Measurements from ENCODE around the gene ESF1. TPM values are rescaled to one million over a fixed set of nuclear protein-coding genes. Genes with fewer than 3 reads are reported as not detected.

Gene ESF1
- total and polyA plus RNA-seq, 9 of the 15 experiments (the other 6 are each of a cell fraction or from before 2014, with no cell fraction given) = 7.0 to 30.4 (median 18.6) TPM

DNA sequence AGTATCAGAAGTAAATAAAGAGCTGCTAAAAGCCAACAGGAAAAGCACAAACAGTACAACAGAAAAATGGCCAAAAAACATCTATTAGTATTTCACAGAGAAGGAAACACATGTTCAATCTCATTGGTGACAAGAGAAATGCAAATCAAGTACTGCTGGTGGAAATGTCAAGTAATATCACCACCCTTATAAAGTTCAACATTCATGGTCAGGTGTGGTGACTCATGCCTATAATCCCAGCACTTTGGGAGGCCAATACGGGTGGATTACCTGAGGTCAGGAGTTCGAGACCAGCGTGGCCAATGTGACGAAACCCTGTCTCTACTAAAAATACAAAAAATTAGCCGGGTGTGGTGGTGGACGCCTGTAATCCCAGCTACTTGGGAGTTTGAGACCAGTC is 42.8 kb downstream of the ESF1 start:
- ChIA-PET CTCF (ENCODE audit: low intra/inter-chr PET ratio) (interaction anchor here (0.7 kb wide), 1 partner anchor 38 kb away, joined by 3 read pairs; no protein-coding TSS in a partner anchor), POLR2A (no interaction called here)
- intact Hi-C loops (cut with micrococcal nuclease) (no loop called here), in situ Hi-C loops (cut with MboI) (no loop called here)
- H3K4me2 ChIP-seq (ENCODE audit: insufficient read depth, low read length) = no peak overlapping the region
- BruUV-seq (replicated peaks) = no TSS peak
- no peaks in the 10 kb centered on the region for H3K9me3 ChIP-seq (replicated peaks; ENCODE audit: control insufficient read depth, insufficient read depth, low read depth, low read length)
- FAIRE-seq = no peak
- H4K20me1 ChIP-seq (replicated peaks; ENCODE audit: control insufficient read depth, insufficient read depth, low read length) = no peaks in the 10 kb centered on the region
- H3K4me1 ChIP-seq (replicated peaks in 1 of 2; ENCODE audit: control insufficient read depth in 2 of 2, insufficient read depth in 2 of 2, low read length in 2 of 2) = no peaks in the 10 kb centered on the region; a peak in 1 of 5 replicates
- H3K27ac ChIP-seq (ENCODE audit: extremely low read depth, low read depth, low read length) = no peak overlapping the region
- no peaks in the 10 kb centered on the region for H3K9me1 ChIP-seq (ENCODE audit: control insufficient read depth, insufficient read depth, low read length)
- no peak overlapping the region for H3K4me3 ChIP-seq
- no peak overlapping the region for H3K9ac ChIP-seq (ENCODE audit: insufficient read depth in 1 of 2, low read depth in 2 of 2, low read length in 2 of 2)
- no peaks in the 10 kb centered on the region; the same call in 2 of the 3 replicates for H3K79me2 ChIP-seq (ENCODE audit: control insufficient read depth, insufficient read depth, low read length)
- no peak for ATAC-seq
- H2AFZ ChIP-seq (ENCODE audit: low read depth, low read length) = no peak overlapping the region
- TF ChIP-seq, protein P1, sequence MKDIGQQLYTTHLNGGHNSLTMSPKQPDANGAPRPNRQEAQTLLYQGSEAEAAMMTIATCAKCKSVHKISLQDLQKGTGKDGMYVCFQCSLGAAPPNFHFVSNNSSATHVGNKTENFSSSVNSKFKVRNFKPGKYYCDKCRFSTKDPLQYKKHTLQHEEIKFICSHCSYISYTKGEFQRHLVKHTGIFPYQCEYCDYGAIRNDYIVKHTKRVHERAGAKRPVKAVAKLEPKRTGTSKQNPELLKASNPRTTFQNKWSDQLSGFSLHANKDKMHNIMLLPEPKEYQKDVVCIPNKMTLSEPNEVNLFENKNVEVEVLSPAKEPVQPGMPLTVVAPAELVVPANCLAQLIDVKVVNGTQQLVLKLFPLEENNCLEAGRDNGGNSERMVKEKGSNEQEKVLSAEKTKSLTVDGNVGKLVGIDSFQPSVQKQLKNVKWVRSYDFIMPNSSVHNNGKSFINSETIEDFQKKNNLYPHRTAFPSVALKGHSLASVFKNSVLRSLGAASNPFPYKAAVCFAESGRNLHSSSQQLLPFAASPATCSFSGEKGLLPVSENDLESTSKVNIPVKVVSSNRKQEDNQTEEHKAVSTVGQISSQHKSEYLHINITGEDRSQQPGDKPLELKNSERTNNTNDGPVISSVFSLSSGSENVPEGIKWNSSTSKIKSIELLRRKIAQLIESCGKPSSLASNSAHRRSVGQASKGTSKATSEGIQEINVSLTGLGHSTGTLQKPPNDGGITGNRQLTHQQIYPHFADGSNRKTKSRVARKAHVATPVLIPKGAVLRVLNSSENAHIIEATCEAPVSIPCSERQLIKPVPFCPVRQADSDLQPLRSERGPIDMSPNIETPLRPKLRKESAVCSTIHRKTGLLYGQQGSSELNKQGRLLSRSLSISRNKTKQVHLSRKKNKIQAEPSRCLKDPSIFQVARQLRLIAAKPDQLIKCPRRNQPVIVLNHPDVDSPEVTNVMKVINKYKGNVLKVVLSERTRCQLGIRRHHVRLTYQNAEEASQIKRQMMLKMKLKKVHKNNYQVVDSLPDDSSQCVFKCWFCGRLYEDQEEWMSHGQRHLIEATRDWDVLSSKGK (CRISPR knock-in tag; IDR thresholded peaks at IDR 0.05) = no peak
- TF ChIP-seq KAT2B (IDR thresholded peaks at IDR 0.05; ENCODE audit: low read depth, low read length) (no peak), ZKSCAN1 (IDR thresholded peaks at IDR 0.05; ENCODE audit: low read depth, low read length) (no peak), ZNF197 (CRISPR knock-in tag; IDR thresholded peaks at IDR 0.05; ENCODE audit: low read depth) (no peak)
- TF ChIP-seq, protein P2, sequence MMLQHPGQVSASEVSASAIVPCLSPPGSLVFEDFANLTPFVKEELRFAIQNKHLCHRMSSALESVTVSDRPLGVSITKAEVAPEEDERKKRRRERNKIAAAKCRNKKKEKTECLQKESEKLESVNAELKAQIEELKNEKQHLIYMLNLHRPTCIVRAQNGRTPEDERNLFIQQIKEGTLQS (IDR thresholded peaks at IDR 0.05) = 0 out of 2 replicates have a peak, but pooled peaks have one; percentile 21
- TF ChIP-seq, protein P2 (CRISPR knock-in tag; conservative IDR thresholded peaks at IDR 0.05) = no peak
- TF ChIP-seq, protein P3, sequence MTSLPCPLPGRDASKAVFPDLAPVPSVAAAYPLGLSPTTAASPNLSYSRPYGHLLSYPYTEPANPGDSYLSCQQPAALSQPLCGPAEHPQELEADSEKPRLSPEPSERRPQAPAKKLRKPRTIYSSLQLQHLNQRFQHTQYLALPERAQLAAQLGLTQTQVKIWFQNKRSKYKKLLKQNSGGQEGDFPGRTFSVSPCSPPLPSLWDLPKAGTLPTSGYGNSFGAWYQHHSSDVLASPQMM (CRISPR knock-in tag; IDR thresholded peaks at IDR 0.05) = no peak
- TF ChIP-seq, protein P4, sequence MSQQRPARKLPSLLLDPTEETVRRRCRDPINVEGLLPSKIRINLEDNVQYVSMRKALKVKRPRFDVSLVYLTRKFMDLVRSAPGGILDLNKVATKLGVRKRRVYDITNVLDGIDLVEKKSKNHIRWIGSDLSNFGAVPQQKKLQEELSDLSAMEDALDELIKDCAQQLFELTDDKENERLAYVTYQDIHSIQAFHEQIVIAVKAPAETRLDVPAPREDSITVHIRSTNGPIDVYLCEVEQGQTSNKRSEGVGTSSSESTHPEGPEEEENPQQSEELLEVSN (IDR thresholded peaks at IDR 0.05; ENCODE audit: borderline replicate concordance in 1 of 2, extremely low read depth in 1 of 2, insufficient read depth in 1 of 2, insufficient read length in 1 of 2, low read depth in 1 of 2, low read length in 1 of 2, poor library complexity in 1 of 2, severe bottlenecking in 1 of 2) = no peak
- TF ChIP-seq, protein P5, sequence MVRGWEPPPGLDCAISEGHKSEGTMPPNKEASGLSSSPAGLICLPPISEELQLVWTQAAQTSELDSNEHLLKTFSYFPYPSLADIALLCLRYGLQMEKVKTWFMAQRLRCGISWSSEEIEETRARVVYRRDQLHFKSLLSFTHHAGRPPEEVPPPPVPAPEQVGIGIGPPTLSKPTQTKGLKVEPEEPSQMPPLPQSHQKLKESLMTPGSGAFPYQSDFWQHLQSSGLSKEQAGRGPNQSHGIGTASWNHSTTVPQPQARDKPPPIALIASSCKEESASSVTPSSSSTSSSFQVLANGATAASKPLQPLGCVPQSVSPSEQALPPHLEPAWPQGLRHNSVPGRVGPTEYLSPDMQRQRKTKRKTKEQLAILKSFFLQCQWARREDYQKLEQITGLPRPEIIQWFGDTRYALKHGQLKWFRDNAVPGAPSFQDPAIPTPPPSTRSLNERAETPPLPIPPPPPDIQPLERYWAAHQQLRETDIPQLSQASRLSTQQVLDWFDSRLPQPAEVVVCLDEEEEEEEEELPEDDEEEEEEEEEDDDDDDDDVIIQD (CRISPR knock-in tag; IDR thresholded peaks at IDR 0.05) = no peak
- no peaks in the 10 kb centered on the region for H3K27me3 ChIP-seq (ENCODE audit: control insufficient read depth in 2 of 2, insufficient read depth in 2 of 2, low read length in 2 of 2)
- peaks cover 40% of the 10 kb centered on the region; the same call in 1 of the 3 replicates for H3K36me3 ChIP-seq (ENCODE audit: control insufficient read depth, insufficient read depth, low read length)
- DNase-seq (ENCODE audit: extremely low read depth in 1 of 4, low spot score in 3 of 4) = no peak
- WGBS (ENCODE audit: insufficient coverage, low coverage, missing lambda C conversion rate) = 79% methylated on average over 6 of the region's 6 CpGs

Data from K562 (cell line).